Measurements from ENCODE around the gene ANKRD22.

ANKRD22 gene

DNA sequence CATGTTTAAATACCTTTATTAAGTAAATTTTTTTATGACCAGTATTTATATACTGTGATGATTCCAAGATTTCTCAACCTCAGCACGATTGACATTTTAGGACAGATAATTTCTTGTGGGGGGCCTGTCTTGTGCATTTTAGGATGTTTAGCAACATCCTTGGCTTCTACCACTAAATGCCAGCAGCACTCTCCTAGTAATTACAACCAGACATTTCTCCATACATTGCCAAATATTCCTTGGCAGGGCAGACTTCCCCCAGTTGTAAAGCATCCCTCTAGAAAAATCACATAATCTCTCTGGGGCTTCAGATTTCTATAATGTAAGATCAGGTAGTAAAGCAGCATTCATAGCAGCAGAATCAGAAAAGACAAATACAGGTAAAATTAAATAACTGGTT is 56.9 kb downstream of the ANKRD22 start:
- peak; percentile 52 for DNase-seq

DNA sequence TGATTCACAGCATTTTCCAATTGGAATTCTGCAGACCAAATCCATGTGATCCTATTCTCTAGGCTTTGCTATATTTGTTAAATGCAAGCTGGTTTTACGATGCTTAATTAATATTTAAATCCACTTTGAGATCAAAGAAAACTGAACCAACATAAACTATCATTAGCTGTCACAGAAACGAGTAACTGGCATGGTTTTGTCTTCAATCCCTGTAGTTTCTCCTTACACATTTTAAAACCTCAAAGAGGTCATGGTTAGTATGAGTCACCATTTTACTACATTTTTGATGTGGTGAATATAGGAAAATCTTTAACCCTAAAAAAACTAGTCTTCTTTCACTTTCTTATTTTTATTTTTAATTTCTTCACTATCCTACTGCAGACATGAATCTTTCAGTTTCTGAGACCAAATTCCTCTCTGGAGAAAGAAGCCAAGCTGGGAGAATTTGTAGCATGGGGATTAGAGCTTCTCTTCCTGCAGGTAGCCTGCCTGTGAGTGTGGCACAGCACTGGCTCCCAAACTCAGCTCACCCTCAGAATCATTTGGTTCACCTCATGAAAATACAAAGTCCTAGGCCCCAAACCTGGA is 57.8 kb downstream of the ANKRD22 start:
- DNase-seq, result peak; percentile 55

DNA sequence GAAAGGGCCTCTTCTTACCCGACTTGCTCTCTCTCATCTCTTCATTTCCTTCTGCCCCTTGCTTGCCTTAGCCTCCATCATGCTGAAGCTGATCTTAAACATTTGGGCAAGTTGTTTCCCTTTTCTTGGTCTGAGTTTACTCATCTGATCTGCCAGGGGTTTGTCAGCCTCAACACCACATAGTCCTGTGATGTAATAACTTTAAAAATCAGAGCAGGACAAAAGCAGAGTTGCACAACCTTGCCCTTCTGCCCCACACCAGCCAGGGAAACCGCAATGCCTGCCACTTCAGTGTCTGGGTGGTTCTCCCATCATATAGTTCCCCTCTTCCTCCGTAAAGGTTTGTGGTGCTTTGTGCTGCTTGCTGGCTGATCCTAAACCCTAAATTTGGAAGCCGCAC is 59.0 kb downstream of the ANKRD22 start:
- no peak for DNase-seq

DNA sequence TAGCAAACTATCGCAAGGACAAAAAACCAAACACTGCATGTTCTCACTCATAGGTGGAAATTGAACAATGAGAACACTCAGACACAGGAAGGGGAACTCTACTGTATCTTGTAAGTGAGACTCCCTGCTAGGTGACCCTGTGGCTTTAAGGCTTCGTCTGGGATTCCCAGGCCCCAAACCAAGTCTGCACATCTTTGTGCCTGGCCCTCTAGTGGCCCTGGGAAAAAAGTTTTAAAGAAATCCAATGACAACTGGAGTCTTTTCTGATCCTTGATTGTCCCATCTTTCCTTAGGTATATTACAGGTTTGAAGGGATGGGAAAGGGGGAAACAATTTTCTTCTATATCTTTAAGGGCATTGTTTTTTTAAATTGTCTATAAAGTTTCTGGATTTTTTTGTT is 59.7 kb downstream of the ANKRD22 start:
- DNase-seq, result peak; percentile 26

DNA sequence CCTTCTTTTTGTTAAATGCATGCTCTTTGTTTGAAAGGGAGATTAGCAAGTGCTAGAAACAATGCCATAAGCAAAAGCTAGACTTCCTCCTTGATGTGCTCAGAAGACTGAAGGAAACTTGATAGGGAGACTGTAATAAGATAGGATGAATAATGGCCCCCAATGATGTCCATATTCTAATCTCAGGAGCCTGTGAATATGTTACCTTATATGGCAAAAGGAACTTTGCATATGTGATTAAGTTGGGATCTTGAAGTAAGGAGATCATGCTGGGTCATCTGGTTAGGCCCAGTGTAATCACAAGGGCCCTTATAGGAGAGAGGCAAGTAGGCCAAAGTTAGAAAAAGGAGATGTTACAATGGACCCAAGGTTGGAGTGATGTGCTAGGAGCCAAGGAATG is 62.7 kb downstream of the ANKRD22 start:
- no peak for DNase-seq

DNA sequence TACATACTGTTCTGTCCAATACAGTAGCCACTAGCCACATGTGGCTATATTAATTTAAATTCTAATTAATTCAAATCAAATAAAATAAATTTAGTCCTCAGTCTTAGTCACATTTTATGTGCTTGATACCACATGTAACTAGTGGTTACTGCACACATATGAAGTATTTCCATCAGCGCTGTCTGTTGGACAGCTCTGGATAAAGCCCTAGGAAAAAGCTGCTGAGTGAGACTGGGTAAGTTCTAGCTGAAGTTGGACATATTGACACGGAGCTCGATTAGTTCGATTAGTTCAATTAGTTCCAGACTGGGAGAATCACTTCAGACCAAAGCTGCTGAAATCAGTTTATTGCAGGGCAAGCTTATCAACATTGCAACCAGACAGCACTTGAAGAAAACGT is 64.2 kb downstream of the ANKRD22 start:
- DNase-seq, result no peak

DNA sequence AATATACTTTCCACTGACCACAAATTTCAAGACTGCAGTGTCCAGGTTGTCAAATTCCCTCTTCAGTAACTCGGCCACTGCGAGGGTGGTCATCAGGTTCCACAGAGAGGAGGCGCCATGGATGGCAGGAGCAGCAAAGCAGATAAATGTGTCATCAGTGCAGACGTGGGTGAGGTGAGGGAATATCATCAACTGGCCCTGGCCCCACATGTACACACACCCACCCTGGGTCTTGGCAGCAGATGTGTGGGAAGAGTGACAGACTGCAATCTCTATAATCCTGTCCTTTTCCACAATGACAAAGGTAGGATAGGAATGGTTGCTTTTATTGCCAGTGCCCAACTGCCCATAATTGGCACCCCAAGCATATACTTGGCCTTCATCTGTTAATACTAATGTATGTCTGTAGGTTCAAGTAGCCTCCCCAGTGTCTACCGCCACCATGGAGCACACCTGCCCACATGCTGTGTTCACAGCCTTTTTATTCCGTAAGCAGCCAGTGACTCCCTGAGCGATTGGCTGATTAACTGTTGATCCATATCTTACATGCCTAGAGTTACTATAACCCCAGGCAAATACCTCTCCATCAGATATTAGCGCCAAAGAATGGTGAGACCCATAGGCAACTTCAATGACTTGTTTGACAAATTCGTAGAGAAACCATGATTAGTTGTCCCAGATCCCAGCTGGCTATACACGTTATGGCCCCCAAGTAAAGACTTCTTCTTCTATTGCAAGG is 65.4 kb downstream of the ANKRD22 start:
- DNase-seq, result no peak

DNA sequence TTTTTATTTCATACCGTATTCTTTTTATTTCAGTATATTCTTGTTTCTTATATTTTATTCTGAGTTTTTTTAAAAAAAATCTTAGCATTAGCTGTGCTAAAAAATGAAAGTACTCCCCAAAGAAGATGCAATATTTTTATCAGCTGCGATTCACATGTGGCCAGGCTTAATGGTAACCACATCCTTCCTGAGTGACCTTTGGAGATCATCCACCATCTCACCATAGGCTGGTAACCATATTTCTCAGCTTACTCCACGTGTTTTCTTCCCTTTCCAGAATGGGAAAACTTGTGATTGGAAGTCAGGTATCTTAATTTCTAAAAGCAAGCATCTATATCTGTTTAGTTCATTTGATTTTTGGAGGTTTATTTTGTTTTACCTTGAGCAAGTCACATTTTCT is 67.9 kb downstream of the ANKRD22 start:
- DNase-seq, result peak; percentile 21

DNA sequence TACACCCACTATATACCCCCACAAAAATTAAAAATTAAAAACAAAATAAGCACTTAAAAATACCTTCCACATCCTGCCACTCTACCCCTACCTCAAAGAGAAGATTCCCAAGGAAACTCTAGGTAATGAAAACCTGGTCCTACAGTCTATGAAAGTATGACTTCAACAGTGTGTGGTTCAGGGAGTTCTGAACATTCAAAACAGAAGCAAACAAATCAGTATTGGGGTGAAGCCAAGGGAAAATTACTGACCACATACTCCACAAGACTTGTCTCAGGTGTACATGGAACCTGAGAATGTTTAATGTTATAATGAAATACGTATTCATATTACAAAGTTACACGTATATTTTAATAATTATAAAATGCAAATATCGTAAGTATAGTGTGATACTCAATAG is 69.4 kb downstream of the ANKRD22 start:
- DNase-seq, result no peak

DNA sequence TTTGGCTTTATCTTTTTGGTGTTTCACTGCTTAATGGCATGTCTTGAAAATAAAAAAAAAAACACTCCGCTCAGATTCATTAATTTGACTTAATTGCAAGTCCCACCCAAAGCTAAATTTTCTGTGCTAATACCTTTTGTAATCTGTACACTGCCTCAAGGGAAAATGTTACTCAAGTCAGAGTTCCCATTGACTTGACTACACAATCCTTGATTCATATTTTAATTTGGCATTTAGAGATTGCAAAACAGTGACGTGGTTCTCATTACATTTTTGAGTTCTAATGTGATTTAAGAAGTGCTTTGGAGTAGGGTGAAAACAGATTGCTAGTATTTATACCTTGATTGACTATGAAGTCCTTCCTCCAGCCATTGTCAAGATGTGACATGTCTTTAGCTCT is 70.4 kb downstream of the ANKRD22 start:
- no peak for DNase-seq
